HepG2 (cell line): ENCODE results near the gene CEL. TPM values are rescaled to one million over a fixed set of nuclear protein-coding genes. Genes with fewer than 3 reads are reported as not detected.
A peak's percentile ranks its signal among the peaks of the same experiment; 100 is the strongest.

Experiments
- DMAP1 ChIP-seq: IDR thresholded peaks from 2 replicates; pipeline ENCODE4 v1.6.1; 2016
- DZIP1 ChIP-seq: sonication (generic); formaldehyde crosslinking; IDR thresholded peaks from 2 replicates; pipeline ENCODE4 v1.5.0; 2020; ENCODE audit warnings: mild to moderate bottlenecking, missing genetic modification reagents
- KDM3A ChIP-seq: IDR thresholded peaks from 2 replicates; pipeline ENCODE4 v1.6.1; 2018; ENCODE audit warnings: low read depth, missing compliant biosample characterization
- KMT2A ChIP-seq: sonication (generic); formaldehyde crosslinking; IDR thresholded peaks from 2 replicates; pipeline ENCODE4 v1.4.0; 2020; ENCODE audit warnings: missing genetic modification reagents
- KMT2B ChIP-seq: IDR thresholded peaks from 2 replicates; pipeline ENCODE4 v1.6.1; 2016; ENCODE audit warnings: missing genetic modification reagents, missing compliant biosample characterization
- MAX ChIP-seq: IDR thresholded peaks from 2 replicates; pipeline ENCODE4 v1.6.1; 2012; ENCODE audit warnings: inconsistent platforms
- MAZ ChIP-seq, 2 experiments: sonication (generic) in 1 of 2; formaldehyde crosslinking in 1 of 2; IDR thresholded peaks; 2 replicates each; pipeline versions ENCODE4 v1.5.0 to v1.6.1; 2012 to 2020; ENCODE audit warnings: low read depth in 2 of 2, mild to moderate bottlenecking in 2 of 2, borderline replicate concordance in 1 of 2, improper control_type of control experiment in 1 of 2, low read length in 1 of 2, missing genetic modification reagents in 1 of 2, moderate library complexity in 1 of 2
- MYPOP ChIP-seq: sonication (generic); formaldehyde crosslinking; IDR thresholded peaks from 2 replicates; pipeline ENCODE4 v1.8.1; 2023; ENCODE audit warnings: mild to moderate bottlenecking, moderate library complexity, missing genetic modification reagents
- PAXIP1 ChIP-seq: sonication (generic); formaldehyde crosslinking; conservative IDR thresholded peaks from 2 replicates; pipeline ENCODE4 v1.4.0; 2020; ENCODE audit warnings: mild to moderate bottlenecking, missing genetic modification reagents, moderate library complexity
- REL ChIP-seq: sonication (generic); formaldehyde crosslinking; conservative IDR thresholded peaks from 2 replicates; pipeline ENCODE4 v1.8.0; 2022; ENCODE audit warnings: mild to moderate bottlenecking, missing genetic modification reagents, moderate library complexity
- SALL1 ChIP-seq: sonication (generic); formaldehyde crosslinking; IDR thresholded peaks from 2 replicates; pipeline ENCODE4 v1.8.0; 2022; ENCODE audit warnings: mild to moderate bottlenecking, missing genetic modification reagents
- YEATS2 ChIP-seq: sonication (generic); formaldehyde crosslinking; IDR thresholded peaks from 2 replicates; pipeline ENCODE4 v1.4.0; 2020; ENCODE audit warnings: missing genetic modification reagents, borderline replicate concordance
- ZFX ChIP-seq: sonication (generic); formaldehyde crosslinking; IDR thresholded peaks from 2 replicates; pipeline ENCODE4 v1.4.0; 2020; ENCODE audit warnings: mild to moderate bottlenecking, low read depth, missing genetic modification reagents, moderate library complexity
- ZNF18 ChIP-seq: sonication (generic); formaldehyde crosslinking; IDR thresholded peaks from 2 replicates; pipeline ENCODE4 v1.8.0; 2022; ENCODE audit warnings: mild to moderate bottlenecking, missing genetic modification reagents; ENCODE audit not compliant: insufficient replicate concordance
- ZNF589 ChIP-seq: sonication (generic); formaldehyde crosslinking; conservative IDR thresholded peaks from 2 replicates; pipeline ENCODE4 v1.8.0; 2022; ENCODE audit warnings: mild to moderate bottlenecking, moderate library complexity, missing genetic modification reagents
- ZNF598 ChIP-seq: sonication (generic); formaldehyde crosslinking; IDR thresholded peaks from 2 replicates; pipeline ENCODE4 v1.5.1; 2020; ENCODE audit warnings: mild to moderate bottlenecking, missing genetic modification reagents, borderline replicate concordance
- ZSCAN25 ChIP-seq: sonication (generic); formaldehyde crosslinking; IDR thresholded peaks from 2 replicates; pipeline ENCODE4 v1.8.0; 2022; ENCODE audit warnings: mild to moderate bottlenecking, missing genetic modification reagents
- ZSCAN5A ChIP-seq: sonication (generic); formaldehyde crosslinking; IDR thresholded peaks from 2 replicates; pipeline ENCODE4 v1.8.0; 2022; ENCODE audit warnings: mild to moderate bottlenecking, missing genetic modification reagents, borderline replicate concordance
- polyA plus RNA-seq, 8 experiments: library from polyadenylated mRNA; depleted of rRNA in 3 of 8; stranded (reverse) in 7 of 8; unstranded in 1 of 8; fragments of >200 nt; fragmentation: Illumina TruSeq in 4 of 8; extraction: Trizol in 4 of 8; gene quantifications; 2 replicates each; pipeline versions ENCODE4 v1.2.1 to v1.2.3, GENCODE V29; 2011 to 2016; ENCODE audit warnings: low read depth in 4 of 8, missing spikeins in 1 of 8, mixed read lengths in 1 of 8; ENCODE audit not compliant: insufficient read depth in 1 of 8
- total RNA-seq, 5 experiments: library from RNA; depleted of rRNA; stranded (reverse); fragments of >200 nt; fragmentation: Illumina TruSeq; extraction: Trizol; gene quantifications; 2 replicates each; pipeline ENCODE4 v1.2.3, GENCODE V29; 2016; ENCODE audit warnings: low read depth in 1 of 5

CEL gene
- total and polyA plus RNA-seq, 2 of the 13 experiments (the other 11 are each of a cell fraction or from before 2014, with no cell fraction given): 0.63 to 1.5 TPM

GRCh38 chr9:133031130-133031422 is 30.7 kb upstream of the CEL start (continued):
- TF ChIP-seq KMT2A (CRISPR knock-in tag): peak; percentile 17; the same call in 1 of the 2 replicates
- TF ChIP-seq ZSCAN25 (CRISPR knock-in tag): peak; percentile 25; the same call in 1 of the 2 replicates
- no peak for TF ChIP-seq MAZ (IDR thresholded peaks at IDR 0.05; ENCODE audit: borderline replicate concordance, low read depth, low read length)
- peak; percentile 12; the same call in 1 of the 2 replicates for TF ChIP-seq MAZ (CRISPR knock-in tag; IDR thresholded peaks at IDR 0.05; ENCODE audit: low read depth)
- no peak for TF ChIP-seq ZNF589 (CRISPR knock-in tag)
- 0 out of 2 replicates have a peak, but pooled peaks have one; percentile 7 for TF ChIP-seq ZFX (CRISPR knock-in tag)
- 0 out of 2 replicates have a peak, but pooled peaks have one; percentile 6 for TF ChIP-seq KDM3A (CRISPR knock-in tag)
- TF ChIP-seq DZIP1 (CRISPR knock-in tag): 0 out of 2 replicates have a peak, but pooled peaks have one; percentile 3
- TF ChIP-seq PAXIP1 (CRISPR knock-in tag): 0 out of 2 replicates have a peak, but pooled peaks have one; percentile 8
- peak; percentile 9 for TF ChIP-seq ZNF18 (CRISPR knock-in tag)
- TF ChIP-seq YEATS2 (CRISPR knock-in tag): no peak
- TF ChIP-seq KMT2B (CRISPR knock-in tag): 0 out of 2 replicates have a peak, but pooled peaks have one; percentile 0
- 0 out of 2 replicates have a peak, but pooled peaks have one; percentile 2 for TF ChIP-seq MAX
- peak; percentile 5; the same call in 1 of the 2 replicates for TF ChIP-seq SALL1
- peak; percentile 20; the same call in 1 of the 2 replicates for TF ChIP-seq DMAP1
- 0 out of 2 replicates have a peak, but pooled peaks have one; percentile 15 for TF ChIP-seq MYPOP (CRISPR knock-in tag)
- 0 out of 2 replicates have a peak, but pooled peaks have one; percentile 6 for TF ChIP-seq ZNF598
- 0 out of 2 replicates have a peak, but pooled peaks have one; percentile 82 for TF ChIP-seq ZSCAN5A (CRISPR knock-in tag)
- 0 out of 2 replicates have a peak, but pooled peaks have one; percentile 6 for TF ChIP-seq REL (CRISPR knock-in tag)
